B cell (primary cell): ENCODE data around the gene MMP12.

ENCODE experiments used
- EZH2 ChIP-seq: IDR thresholded peaks from 2 replicates; pipeline ENCODE4 v1.6.1; 2012; ENCODE audit warnings: borderline replicate concordance, low read depth, mild to moderate bottlenecking, moderate library complexity, low read length; ENCODE audit not compliant: insufficient read depth, poor library complexity, severe bottlenecking
- TF ChIP-seq, protein P1 (sequence below): fragments of 200-600 bp; IDR thresholded peaks from one replicate; pipeline ENCODE4 v1.8.0; 2022; ENCODE audit warnings: antibody characterized with exemption, mild to moderate bottlenecking

DNA sequence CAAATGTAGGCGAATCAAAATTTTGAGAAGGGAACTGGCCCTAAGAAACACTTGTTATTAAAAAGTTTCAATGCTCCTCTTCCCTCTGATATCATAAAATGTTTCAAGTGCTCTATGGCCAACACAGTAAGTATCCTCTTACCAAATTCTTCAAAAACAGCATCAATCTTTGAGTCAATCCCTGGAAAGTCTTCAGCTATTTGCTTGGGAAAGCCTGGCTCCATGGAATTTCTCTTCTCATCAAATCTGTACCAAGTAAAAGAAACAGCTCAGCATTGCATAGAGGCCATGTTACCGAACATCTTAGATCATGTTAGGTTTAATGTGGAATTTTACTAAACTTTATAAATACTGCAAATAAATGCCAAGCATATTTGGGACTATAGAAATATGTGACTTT, 37.6 kb downstream of the MMP12 start:
- TF ChIP-seq, protein P1, sequence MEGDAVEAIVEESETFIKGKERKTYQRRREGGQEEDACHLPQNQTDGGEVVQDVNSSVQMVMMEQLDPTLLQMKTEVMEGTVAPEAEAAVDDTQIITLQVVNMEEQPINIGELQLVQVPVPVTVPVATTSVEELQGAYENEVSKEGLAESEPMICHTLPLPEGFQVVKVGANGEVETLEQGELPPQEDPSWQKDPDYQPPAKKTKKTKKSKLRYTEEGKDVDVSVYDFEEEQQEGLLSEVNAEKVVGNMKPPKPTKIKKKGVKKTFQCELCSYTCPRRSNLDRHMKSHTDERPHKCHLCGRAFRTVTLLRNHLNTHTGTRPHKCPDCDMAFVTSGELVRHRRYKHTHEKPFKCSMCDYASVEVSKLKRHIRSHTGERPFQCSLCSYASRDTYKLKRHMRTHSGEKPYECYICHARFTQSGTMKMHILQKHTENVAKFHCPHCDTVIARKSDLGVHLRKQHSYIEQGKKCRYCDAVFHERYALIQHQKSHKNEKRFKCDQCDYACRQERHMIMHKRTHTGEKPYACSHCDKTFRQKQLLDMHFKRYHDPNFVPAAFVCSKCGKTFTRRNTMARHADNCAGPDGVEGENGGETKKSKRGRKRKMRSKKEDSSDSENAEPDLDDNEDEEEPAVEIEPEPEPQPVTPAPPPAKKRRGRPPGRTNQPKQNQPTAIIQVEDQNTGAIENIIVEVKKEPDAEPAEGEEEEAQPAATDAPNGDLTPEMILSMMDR, result no peak
- no peak for TF ChIP-seq EZH2
